Measurements from ENCODE around the gene WDR88.

WDR88 gene

DNA sequence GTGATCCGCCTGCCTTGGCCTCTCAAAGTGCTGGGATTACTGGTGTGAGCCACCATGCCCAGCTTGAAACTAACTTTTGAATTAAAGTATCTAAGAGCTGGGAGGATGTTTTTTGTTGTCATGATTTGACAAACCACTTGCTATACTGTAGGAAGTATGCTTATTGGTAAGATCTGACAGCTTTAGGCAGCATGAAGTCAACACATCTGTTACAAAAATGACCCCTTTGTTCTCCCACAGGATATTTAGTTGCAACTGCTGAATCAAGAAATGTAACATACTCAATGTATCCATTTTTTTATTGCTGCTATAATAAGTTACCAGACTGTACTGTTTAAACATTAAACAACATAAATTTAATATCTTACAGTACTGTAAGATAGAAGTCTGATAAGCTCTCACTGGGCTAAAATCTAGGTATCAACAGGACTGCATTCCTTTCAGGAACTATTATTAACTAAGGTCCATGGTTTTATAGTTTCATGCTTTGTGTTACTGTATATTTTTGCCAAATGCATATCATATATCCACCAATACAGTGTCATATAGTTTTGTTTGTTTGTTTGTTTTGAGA lies 39.4 kb downstream of the WDR88 start:
- Histone ChIP-seq H3K9me3 (ENCODE audit: control insufficient read depth, insufficient read depth, low read depth, low read length) (peaks cover 11% of the 10 kb centered on the region), H3K27ac (ENCODE audit: low read depth, low read length) (no peak overlapping the region), H3K27me3 (ENCODE audit: control insufficient read depth, insufficient read depth, low read length) (no peaks in the 10 kb centered on the region), H3K4me1 (ENCODE audit: control insufficient read depth, insufficient read depth, low read length) (peaks cover 12% of the 10 kb centered on the region), H3K36me3 (ENCODE audit: control insufficient read depth, insufficient read depth, low read length) (no peaks in the 10 kb centered on the region), H3K4me3 (ENCODE audit: low read depth, low read length) (no peak overlapping the region), H3K9ac (ENCODE audit: low read length) (no peak overlapping the region)

DNA sequence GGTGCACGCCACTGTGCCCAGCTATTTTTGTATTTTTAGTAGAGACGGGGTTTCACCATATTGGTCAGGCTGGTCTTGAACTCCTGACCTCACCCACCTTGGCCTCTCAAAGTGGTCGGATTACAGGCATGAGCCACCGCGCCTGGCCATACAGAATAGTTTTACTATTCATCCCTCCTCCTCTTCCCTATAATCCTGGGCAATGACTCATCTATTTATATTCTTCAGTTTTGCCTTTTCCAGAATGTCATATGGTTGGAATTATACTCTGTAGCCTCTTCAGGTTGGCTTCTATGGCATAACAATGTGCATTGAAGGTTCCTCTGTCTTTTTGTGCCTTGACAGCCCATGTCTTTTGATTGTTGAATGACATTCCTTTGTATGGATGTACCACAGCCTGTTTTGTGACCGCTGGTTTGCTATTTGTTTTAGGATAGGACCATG lies 40.0 kb downstream of the WDR88 start:
- Histone ChIP-seq H3K9me3 (ENCODE audit: control insufficient read depth, insufficient read depth, low read depth, low read length) (peaks cover 11% of the 10 kb centered on the region), H3K36me3 (ENCODE audit: control insufficient read depth, insufficient read depth, low read length) (no peaks in the 10 kb centered on the region), H3K4me1 (ENCODE audit: control insufficient read depth, insufficient read depth, low read length) (peaks cover 12% of the 10 kb centered on the region), H3K27me3 (ENCODE audit: control insufficient read depth, insufficient read depth, low read length) (no peaks in the 10 kb centered on the region), H3K9ac (ENCODE audit: low read length) (no peak overlapping the region), H3K27ac (ENCODE audit: low read depth, low read length) (no peak overlapping the region), H3K4me3 (ENCODE audit: low read depth, low read length) (no peak overlapping the region)

DNA sequence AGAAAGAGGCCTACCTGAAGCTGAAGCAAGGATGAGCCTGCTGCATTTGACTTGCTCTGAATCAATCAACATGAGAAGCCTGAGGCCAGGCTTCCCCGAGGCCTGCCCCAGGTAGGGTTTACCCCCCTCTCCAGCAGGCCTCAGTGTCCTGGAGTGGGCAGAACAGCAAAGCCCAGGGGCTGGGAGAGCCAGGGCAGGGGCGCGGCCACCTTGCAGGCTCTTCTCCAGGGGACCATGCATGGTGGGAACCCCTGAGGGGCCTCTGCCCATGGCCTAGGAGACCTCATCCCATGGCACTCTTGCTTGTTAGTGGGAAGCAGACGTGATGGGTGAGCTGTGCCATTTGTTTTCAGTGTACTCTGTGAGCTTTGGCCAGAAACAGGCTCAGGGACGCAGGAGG lies 42.3 kb downstream of the WDR88 start:
- H3K36me3 ChIP-seq (ENCODE audit: control insufficient read depth, insufficient read depth, low read length): no peaks in the 10 kb centered on the region
- H3K4me3 ChIP-seq (ENCODE audit: low read depth, low read length): no peak overlapping the region
- H3K9me3 ChIP-seq (ENCODE audit: control insufficient read depth, insufficient read depth, low read depth, low read length): peaks cover 2% of the 10 kb centered on the region; the same call in 1 of the 2 replicates
- H3K27me3 ChIP-seq (ENCODE audit: control insufficient read depth, insufficient read depth, low read length): peaks cover 9% of the 10 kb centered on the region
- H3K9ac ChIP-seq (ENCODE audit: low read length): no peak overlapping the region
- peaks cover 12% of the 10 kb centered on the region for H3K4me1 ChIP-seq (ENCODE audit: control insufficient read depth, insufficient read depth, low read length)
- H3K27ac ChIP-seq (ENCODE audit: low read depth, low read length): no peak overlapping the region

DNA sequence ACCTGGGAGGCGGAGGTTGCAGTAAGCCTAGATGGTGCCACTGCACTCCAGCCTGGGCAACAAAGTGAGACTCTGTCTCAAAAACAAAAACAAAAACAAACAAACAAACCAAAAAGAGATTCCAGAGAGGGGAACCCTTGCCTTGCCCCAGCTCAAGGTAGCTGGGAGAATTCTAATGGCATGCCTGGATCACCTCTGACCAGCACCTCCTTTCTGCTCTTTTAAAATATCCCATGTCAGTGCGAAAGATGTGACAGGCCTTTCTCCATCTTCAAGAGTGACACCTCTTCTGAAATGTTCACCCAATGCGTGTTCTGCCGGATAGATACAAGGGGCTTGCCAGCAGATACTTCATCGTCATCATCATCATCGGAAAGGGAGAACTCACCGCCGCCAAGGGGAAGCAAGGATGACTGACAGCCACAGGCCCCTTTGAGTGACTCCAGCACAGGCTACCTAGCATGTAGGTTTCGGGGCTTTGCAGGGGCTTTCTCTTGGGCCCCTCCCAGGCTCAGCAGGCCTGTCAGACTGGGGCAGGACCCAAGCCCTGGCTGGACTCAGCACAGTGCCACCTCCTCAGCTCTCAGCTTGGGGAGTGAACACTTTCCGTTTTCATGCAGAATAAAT lies 43.4 kb downstream of the WDR88 start:
- Histone ChIP-seq H3K9ac (ENCODE audit: low read length) (no peak overlapping the region), H3K4me3 (ENCODE audit: low read depth, low read length) (peak overlapping the region; percentile 78), H3K27me3 (ENCODE audit: control insufficient read depth, insufficient read depth, low read length) (peaks cover 9% of the 10 kb centered on the region), H3K36me3 (ENCODE audit: control insufficient read depth, insufficient read depth, low read length) (no peaks in the 10 kb centered on the region), H3K27ac (ENCODE audit: low read depth, low read length) (no peak overlapping the region), H3K4me1 (ENCODE audit: control insufficient read depth, insufficient read depth, low read length) (peaks cover 12% of the 10 kb centered on the region), H3K9me3 (ENCODE audit: control insufficient read depth, insufficient read depth, low read depth, low read length) (no peaks in the 10 kb centered on the region)

DNA sequence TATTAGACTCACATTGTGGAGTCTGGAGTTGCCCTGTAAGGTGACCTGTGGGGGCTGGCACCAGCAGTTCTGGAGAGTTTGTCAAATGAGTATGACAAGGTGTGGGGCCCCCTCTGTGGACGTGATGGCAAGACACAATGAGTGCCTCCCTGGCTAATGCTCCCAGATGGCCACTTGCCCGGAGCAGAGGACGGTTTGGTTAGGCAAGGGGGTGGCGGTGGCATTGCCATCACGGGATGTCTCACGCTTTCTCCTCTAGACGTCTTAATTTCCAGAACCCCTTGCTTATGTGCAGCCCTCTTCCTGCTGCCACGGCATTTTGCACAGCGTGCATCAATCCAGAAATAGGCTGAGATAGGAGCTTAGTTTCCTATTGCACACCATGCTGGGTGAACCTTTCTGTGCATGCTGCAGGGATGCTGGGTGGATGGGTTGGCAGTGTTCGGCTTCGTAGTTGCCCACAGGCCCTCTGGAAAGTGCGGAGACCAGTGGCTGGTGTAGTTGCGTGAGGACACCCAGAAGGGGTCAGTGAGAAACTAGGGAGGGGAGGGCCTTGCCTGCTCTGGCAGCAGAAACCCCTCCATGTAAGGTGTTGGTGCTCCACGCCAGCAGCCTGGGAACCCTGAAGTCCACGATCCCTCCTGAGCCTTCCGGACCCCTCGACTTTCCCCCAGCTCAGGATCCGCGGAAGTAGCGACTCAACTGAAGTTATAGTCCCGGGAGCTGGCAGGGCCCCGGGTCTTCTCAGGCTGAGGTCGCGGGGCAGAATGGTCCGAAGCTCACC lies 44.2 kb downstream of the WDR88 start:
- no peaks in the 10 kb centered on the region for H3K36me3 ChIP-seq (ENCODE audit: control insufficient read depth, insufficient read depth, low read length)
- H3K9ac ChIP-seq (ENCODE audit: low read length): peak overlapping the region; percentile 86
- H3K4me1 ChIP-seq (ENCODE audit: control insufficient read depth, insufficient read depth, low read length): peaks cover 12% of the 10 kb centered on the region
- H3K9me3 ChIP-seq (ENCODE audit: control insufficient read depth, insufficient read depth, low read depth, low read length): no peaks in the 10 kb centered on the region
- peak overlapping the region; percentile 76 for H3K27ac ChIP-seq (ENCODE audit: low read depth, low read length)
- H3K27me3 ChIP-seq (ENCODE audit: control insufficient read depth, insufficient read depth, low read length): peaks cover 9% of the 10 kb centered on the region
- H3K4me3 ChIP-seq (ENCODE audit: low read depth, low read length): peak overlapping the region; percentile 78

DNA sequence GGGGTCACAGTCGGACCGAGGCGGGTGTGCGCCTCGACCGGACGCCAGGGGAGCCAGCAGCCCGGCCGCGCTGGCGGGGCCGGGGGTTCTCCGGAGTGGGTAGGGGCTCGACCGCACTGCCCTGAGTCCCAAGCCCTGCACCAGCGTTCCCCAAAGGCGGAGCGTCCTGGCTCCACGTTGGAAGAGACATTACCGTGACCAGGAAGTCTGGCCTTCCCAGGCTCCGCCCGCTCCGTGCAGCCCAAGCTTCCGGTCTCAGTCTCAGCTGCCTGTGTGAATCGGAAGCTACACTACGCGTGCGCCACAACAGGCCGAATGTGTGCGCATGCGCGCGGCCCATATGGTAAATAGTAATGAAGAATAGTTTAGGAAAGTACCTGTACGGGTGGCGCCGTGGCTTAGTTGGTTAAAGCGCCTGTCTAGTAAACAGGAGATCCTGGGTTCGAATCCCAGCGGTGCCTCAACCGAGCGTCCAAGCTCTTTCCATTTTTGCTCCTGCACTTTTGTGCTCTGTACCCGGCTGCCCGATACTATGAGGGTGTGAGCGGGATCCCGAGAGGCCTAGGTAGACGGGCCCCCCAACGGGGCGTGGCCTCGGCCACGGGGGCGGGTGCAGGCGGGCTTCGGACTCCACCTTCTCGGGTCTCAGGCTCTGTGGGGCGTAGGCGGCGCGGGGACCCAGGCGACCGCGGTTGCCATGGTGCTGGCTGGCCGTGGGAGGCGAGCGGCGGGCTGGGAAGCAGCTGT lies 44.9 kb downstream of the WDR88 start:
- peaks cover 12% of the 10 kb centered on the region for H3K4me1 ChIP-seq (ENCODE audit: control insufficient read depth, insufficient read depth, low read length)
- H3K4me3 ChIP-seq (ENCODE audit: low read depth, low read length): peak overlapping the region; percentile 78
- no peaks in the 10 kb centered on the region for H3K36me3 ChIP-seq (ENCODE audit: control insufficient read depth, insufficient read depth, low read length)
- peak overlapping the region; percentile 86 for H3K9ac ChIP-seq (ENCODE audit: low read length)
- no peaks in the 10 kb centered on the region for H3K9me3 ChIP-seq (ENCODE audit: control insufficient read depth, insufficient read depth, low read depth, low read length)
- H3K27ac ChIP-seq (ENCODE audit: low read depth, low read length): peak overlapping the region; percentile 76
- peaks cover 9% of the 10 kb centered on the region for H3K27me3 ChIP-seq (ENCODE audit: control insufficient read depth, insufficient read depth, low read length)

DNA sequence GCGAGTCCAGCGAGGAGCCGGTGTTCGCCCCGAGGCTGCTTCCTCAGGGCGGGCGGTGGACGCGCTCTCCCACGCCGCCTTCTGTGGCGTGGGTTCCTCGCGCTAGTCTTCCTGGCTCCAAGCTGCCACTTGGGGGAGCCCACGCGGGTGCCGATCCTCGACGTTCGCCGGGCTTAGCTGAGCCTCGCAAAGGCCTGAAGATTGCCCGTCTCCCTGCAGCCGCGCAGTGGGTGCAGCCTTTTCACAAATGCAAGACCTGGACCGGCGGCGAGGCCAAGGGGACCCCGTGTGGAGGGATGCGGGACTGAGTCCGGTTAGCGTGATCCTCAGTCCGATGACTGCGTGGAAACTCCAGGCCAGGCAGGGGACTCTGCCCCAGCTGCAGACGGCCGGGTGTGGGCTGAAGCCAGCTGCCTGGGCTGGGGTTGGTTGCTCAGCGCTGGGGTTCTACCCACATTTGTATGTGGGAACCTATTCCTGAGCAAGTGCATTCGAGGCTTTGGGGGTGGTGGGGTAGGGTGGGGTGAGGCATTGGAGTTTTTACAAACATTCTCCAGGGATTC lies 45.6 kb downstream of the WDR88 start:
- Histone ChIP-seq H3K27ac (ENCODE audit: low read depth, low read length) (no peak overlapping the region), H3K4me1 (ENCODE audit: control insufficient read depth, insufficient read depth, low read length) (peaks cover 12% of the 10 kb centered on the region), H3K27me3 (ENCODE audit: control insufficient read depth, insufficient read depth, low read length) (peaks cover 9% of the 10 kb centered on the region), H3K9me3 (ENCODE audit: control insufficient read depth, insufficient read depth, low read depth, low read length) (no peaks in the 10 kb centered on the region), H3K4me3 (ENCODE audit: low read depth, low read length) (peak overlapping the region; percentile 78), H3K36me3 (ENCODE audit: control insufficient read depth, insufficient read depth, low read length) (no peaks in the 10 kb centered on the region), H3K9ac (ENCODE audit: low read length) (peak overlapping the region; percentile 47)

DNA sequence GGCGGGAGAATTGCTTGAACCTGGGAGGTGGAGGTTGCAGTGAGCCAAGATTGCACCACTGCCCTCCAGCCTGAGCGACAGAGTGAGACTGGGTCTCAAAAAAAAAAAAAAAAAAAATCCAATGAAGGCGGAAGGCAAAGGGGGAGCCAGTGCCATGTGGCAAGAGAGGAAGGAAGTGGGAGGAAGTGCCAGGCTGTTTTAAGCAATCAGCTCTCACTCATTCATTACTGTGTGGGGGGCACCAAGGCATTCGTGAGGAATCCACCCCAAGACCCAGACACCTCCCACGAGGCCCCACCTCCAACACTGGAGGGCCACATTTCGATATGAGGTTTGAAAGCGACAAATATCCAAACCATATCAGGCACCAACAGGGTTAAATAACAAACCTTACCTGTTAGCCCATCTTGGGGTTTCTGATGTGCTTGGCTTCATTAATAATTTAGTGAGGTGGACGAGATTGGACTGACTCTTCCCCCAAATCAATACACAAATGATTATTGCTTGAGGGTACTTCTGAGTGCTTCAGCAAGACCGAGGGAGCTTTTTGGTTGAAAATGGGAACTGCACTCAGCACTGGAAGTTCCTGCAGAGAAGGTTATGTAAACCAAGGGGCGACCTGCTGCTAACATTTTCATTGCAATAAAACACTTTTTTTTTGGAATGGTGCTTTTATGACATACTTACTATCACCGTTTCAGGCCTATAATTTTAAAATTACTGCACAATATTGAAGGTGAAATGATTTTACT lies 54.7 kb downstream of the WDR88 start:
- Histone ChIP-seq H3K4me3 (ENCODE audit: low read depth, low read length) (no peak overlapping the region), H3K9me3 (ENCODE audit: control insufficient read depth, insufficient read depth, low read depth, low read length) (no peaks in the 10 kb centered on the region), H3K4me1 (ENCODE audit: control insufficient read depth, insufficient read depth, low read length) (peaks cover 3% of the 10 kb centered on the region), H3K27me3 (ENCODE audit: control insufficient read depth, insufficient read depth, low read length) (peaks cover 1% of the 10 kb centered on the region; the same call in 1 of the 2 replicates), H3K36me3 (ENCODE audit: control insufficient read depth, insufficient read depth, low read length) (no peaks in the 10 kb centered on the region), H3K27ac (ENCODE audit: low read depth, low read length) (no peak overlapping the region), H3K9ac (ENCODE audit: low read length) (no peak overlapping the region)

DNA sequence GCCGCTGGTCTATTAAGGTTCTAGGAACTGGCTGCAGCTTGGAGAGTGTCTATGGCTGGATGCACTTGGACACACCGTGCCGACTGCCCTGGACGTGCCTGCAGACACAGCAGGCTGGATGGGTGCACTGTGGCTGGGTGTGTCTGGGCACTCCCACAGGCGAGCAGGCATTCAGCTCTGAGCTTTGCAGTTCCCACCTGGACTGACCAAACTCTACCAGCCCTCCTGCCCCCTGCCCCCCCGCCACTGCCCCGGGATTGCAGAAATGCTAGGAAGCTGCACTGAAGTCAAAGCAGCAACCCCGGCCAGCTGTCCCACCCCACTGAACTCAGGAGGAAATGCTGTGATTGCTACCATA lies 55.2 kb downstream of the WDR88 start:
- no peak overlapping the region for H3K4me3 ChIP-seq (ENCODE audit: low read depth, low read length)
- no peak overlapping the region for H3K9ac ChIP-seq (ENCODE audit: low read length)
- peaks cover 5% of the 10 kb centered on the region; the same call in 1 of the 2 replicates for H3K27me3 ChIP-seq (ENCODE audit: control insufficient read depth, insufficient read depth, low read length)
- H3K4me1 ChIP-seq (ENCODE audit: control insufficient read depth, insufficient read depth, low read length): peaks cover 3% of the 10 kb centered on the region
- H3K9me3 ChIP-seq (ENCODE audit: control insufficient read depth, insufficient read depth, low read depth, low read length): no peaks in the 10 kb centered on the region
- H3K27ac ChIP-seq (ENCODE audit: low read depth, low read length): no peak overlapping the region
- H3K36me3 ChIP-seq (ENCODE audit: control insufficient read depth, insufficient read depth, low read length): no peaks in the 10 kb centered on the region

DNA sequence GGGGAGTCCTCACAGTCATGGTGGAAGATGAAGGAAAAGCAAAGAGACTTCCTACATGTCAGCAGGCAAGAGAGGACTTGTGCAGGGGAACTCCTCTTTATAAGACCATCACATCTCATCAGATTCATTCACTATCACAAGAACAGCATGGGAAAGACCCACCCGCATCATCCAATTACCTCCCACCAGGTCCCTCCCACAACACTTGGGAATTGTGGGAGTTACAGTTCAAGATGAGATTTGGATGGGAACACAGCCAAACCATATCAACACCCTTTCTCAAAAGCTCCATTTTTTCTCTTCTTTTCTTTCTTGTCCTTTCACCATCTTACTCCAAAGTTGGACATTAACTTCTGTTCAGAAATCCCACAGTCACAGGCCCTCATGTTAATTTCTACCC lies 57.5 kb downstream of the WDR88 start:
- no peak overlapping the region for H3K27ac ChIP-seq (ENCODE audit: low read depth, low read length)
- peaks cover 3% of the 10 kb centered on the region for H3K4me1 ChIP-seq (ENCODE audit: control insufficient read depth, insufficient read depth, low read length)
- no peak overlapping the region for H3K4me3 ChIP-seq (ENCODE audit: low read depth, low read length)
- peaks cover 20% of the 10 kb centered on the region for H3K27me3 ChIP-seq (ENCODE audit: control insufficient read depth, insufficient read depth, low read length)
- H3K36me3 ChIP-seq (ENCODE audit: control insufficient read depth, insufficient read depth, low read length): no peaks in the 10 kb centered on the region
- no peaks in the 10 kb centered on the region for H3K9me3 ChIP-seq (ENCODE audit: control insufficient read depth, insufficient read depth, low read depth, low read length)
- H3K9ac ChIP-seq (ENCODE audit: low read length): no peak overlapping the region

Measured in HUES6 (cell line).